PC-3 (cell line): Measurements from ENCODE around the gene NLGN1. TPM values are rescaled to one million over a fixed set of nuclear protein-coding genes. Genes with fewer than 3 reads are reported as not detected.

ENCODE experiments used
- ATAC-seq: fragments of 200-7000 bp; cut with Tn5 transposase; 2 replicates; pipeline ENCODE4 v1.9.1; 2020; ENCODE audit warnings: mild to moderate bottlenecking, moderate library complexity
- BruUV-seq: library from RNA; stranded (reverse); fragments of 400-500 nt; replicated peaks from 2 replicates; lab custom pipeline; 2021; lab: Mats Ljungman, UMichigan
- CTCF ChIA-PET: fragments of 300-600 bp; sonication (Branson Sonifier 250); formaldehyde crosslinking; loops from one replicate; lab custom pipeline; 2022; ENCODE audit warnings: antibody characterized with exemption; lab: Charles Lee
- POLR2A ChIA-PET: fragments of 300-600 bp; sonication (Branson Sonifier 250); formaldehyde crosslinking; loops from one replicate; lab custom pipeline; 2022; ENCODE audit warnings: antibody characterized with exemption; ENCODE audit not compliant: unreplicated experiment; lab: Charles Lee
- DNase-seq: peaks from one replicate; pipeline ENCODE4 v3.0.0-alpha.2; 2015
- H2AFZ ChIP-seq: fragments of 300-600 bp; sonication (generic); 2 replicates; pipeline ENCODE4 v1.6.0; 2016; ENCODE audit warnings: antibody characterized with exemption, low read length
- H3F3A ChIP-seq: fragments of 300-600 bp; sonication (generic); one replicate; pipeline ENCODE4 v1.6.0; 2017; ENCODE audit warnings: antibody characterized with exemption, low read length, control low read depth, mild to moderate bottlenecking; ENCODE audit not compliant: unreplicated experiment
- H3K27ac ChIP-seq: fragments of 300-600 bp; sonication (generic); 2 replicates; pipeline ENCODE4 v1.5.1; 2016; ENCODE audit warnings: mild to moderate bottlenecking, low read length
- H3K27me3 ChIP-seq: fragments of 300-600 bp; sonication (generic); 2 replicates; pipeline ENCODE4 v1.6.1; 2016; ENCODE audit warnings: low read length, mixed read lengths
- H3K36me3 ChIP-seq: fragments of 300-600 bp; sonication (generic); 2 replicates; pipeline ENCODE4 v1.6.1; 2016; ENCODE audit warnings: low read depth, mixed run types, low read length, mixed read lengths
- H3K4me1 ChIP-seq: fragments of 300-600 bp; sonication (generic); 2 replicates; pipeline ENCODE4 v1.5.1; 2016; ENCODE audit warnings: low read length; ENCODE audit not compliant: insufficient read depth
- H3K4me2 ChIP-seq: fragments of 300-600 bp; sonication (generic); 2 replicates; pipeline ENCODE4 v1.6.0; 2016; ENCODE audit warnings: low read length
- H3K4me3 ChIP-seq: fragments of 300-600 bp; sonication (generic); 2 replicates; pipeline ENCODE4 v1.5.1; 2016; ENCODE audit warnings: mild to moderate bottlenecking, low read length, mixed read lengths
- H3K79me2 ChIP-seq: fragments of 300-600 bp; sonication (generic); 2 replicates; pipeline ENCODE4 v1.6.1; 2017; ENCODE audit warnings: low read length, mixed read lengths
- H3K9ac ChIP-seq: fragments of 300-600 bp; sonication (generic); 2 replicates; pipeline ENCODE4 v1.6.0; 2016; ENCODE audit warnings: mild to moderate bottlenecking, low read length
- H3K9me2 ChIP-seq: fragments of 300-600 bp; sonication (generic); replicated peaks from 2 replicates; pipeline ENCODE4 v1.6.1; 2016; ENCODE audit warnings: mixed run types, low read length, mixed read lengths
- H3K9me3 ChIP-seq: fragments of 300-600 bp; sonication (generic); 2 replicates; pipeline ENCODE4 v1.6.1; 2016; ENCODE audit warnings: low read length, mixed read lengths
- H4K20me1 ChIP-seq: fragments of 300-600 bp; sonication (generic); 2 replicates; pipeline ENCODE4 v1.6.1; 2016; ENCODE audit warnings: low read length, mixed read lengths
- CTCF ChIP-seq: fragments of 300-600 bp; sonication (generic); conservative IDR thresholded peaks from 2 replicates; pipeline ENCODE4 v1.5.1; 2017; ENCODE audit warnings: antibody characterized with exemption, low read depth, mild to moderate bottlenecking, low read length
- EZH2 ChIP-seq: fragments of 300-600 bp; sonication (generic); IDR thresholded peaks from one replicate; pipeline ENCODE4 v1.6.1; 2017; ENCODE audit warnings: antibody characterized with exemption, mild to moderate bottlenecking, low read length; ENCODE audit not compliant: unreplicated experiment
- EZH2phosphoT487 ChIP-seq: fragments of 300-600 bp; sonication (generic); IDR thresholded peaks from 2 replicates; pipeline ENCODE4 v1.6.1; 2018; ENCODE audit warnings: mild to moderate bottlenecking, antibody characterized with exemption, low read length, borderline replicate concordance
- intact Hi-C: fragments of 100-400 bp; cut with micrococcal nuclease; formaldehyde crosslinking; loops from 2 replicates; pipeline ENCODE4 v1.9.0; 2023
- total RNA-seq: library from RNA; depleted of rRNA; stranded (reverse); fragments of >200 nt; gene quantifications from 2 replicates; pipeline ENCODE4 v1.2.3, GENCODE V29; 2014

The NLGN1 gene
- total RNA-seq, 1 experiment from 2014 or later = 0.77 TPM

GRCh38 chr3:174153871-174154270 is 756.3 kb downstream of the NLGN1 start:
- Histone ChIP-seq H4K20me1 (no peaks in the 10 kb centered on the region), H3K79me2 (no peaks in the 10 kb centered on the region), H3K9me2 (no peaks in the 10 kb centered on the region), H3F3A (no peaks in the 10 kb centered on the region), H3K27ac (no peak overlapping the region), H3K36me3 (no peaks in the 10 kb centered on the region), H3K4me1 (peaks cover 7% of the 10 kb centered on the region), H3K9me3 (no peaks in the 10 kb centered on the region), H3K4me2 (no peak overlapping the region), H2AFZ (no peak overlapping the region), H3K9ac (no peak overlapping the region), H3K4me3 (no peak overlapping the region), H3K27me3 (no peaks in the 10 kb centered on the region)
- no TSS peak for BruUV-seq
- DNase-seq = peak; percentile 74
- TF ChIP-seq EZH2phosphoT487 = no peak
- TF ChIP-seq CTCF = no peak
- TF ChIP-seq EZH2 = no peak
- CTCF ChIA-PET = no interaction called here
- intact Hi-C loops = loop anchor here (2.0 to 5.0 kb wide), 2 partner anchors 45 to 288 kb away; no protein-coding TSS in a partner anchor
- peak; percentile 85 for ATAC-seq
- POLR2A ChIA-PET = no interaction called here

- Histone ChIP-seq H2AFZ (no peak overlapping the region), H3K27me3 (no peaks in the 10 kb centered on the region), H3K4me2 (no peak overlapping the region), H3F3A (no peaks in the 10 kb centered on the region), H3K36me3 (no peaks in the 10 kb centered on the region), H3K79me2 (no peaks in the 10 kb centered on the region), H3K9ac (no peak overlapping the region), H3K9me2 (no peaks in the 10 kb centered on the region), H3K9me3 (no peaks in the 10 kb centered on the region), H3K4me1 (peaks cover 7% of the 10 kb centered on the region), H3K4me3 (no peak overlapping the region), H3K27ac (no peak overlapping the region), H4K20me1 (no peaks in the 10 kb centered on the region)
- DNase-seq = no peak
- TF ChIP-seq EZH2 (no peak), CTCF (no peak), EZH2phosphoT487 (no peak)
- POLR2A ChIA-PET = no interaction called here
- intact Hi-C loops = no loop called here
- BruUV-seq = no TSS peak
- ATAC-seq = no peak
- CTCF ChIA-PET = no interaction called here
Measured at GRCh38 chr3:174156200-174156599, 758.7 kb downstream of the NLGN1 start.

GRCh38 chr3:174158674-174159073 is 761.1 kb downstream of the NLGN1 start:
- no peak for DNase-seq
- no peak overlapping the region for H3K27ac ChIP-seq
- no peak overlapping the region for H2AFZ ChIP-seq
- ChIA-PET CTCF (no interaction called here), POLR2A (no interaction called here)
- ATAC-seq = no peak
- no peaks in the 10 kb centered on the region for H3F3A ChIP-seq
- no peaks in the 10 kb centered on the region for H3K36me3 ChIP-seq
- H3K27me3 ChIP-seq = no peaks in the 10 kb centered on the region
- BruUV-seq = no TSS peak
- H3K4me1 ChIP-seq = peaks cover 5% of the 10 kb centered on the region
- TF ChIP-seq EZH2phosphoT487 (no peak), EZH2 (no peak), CTCF (no peak)
- no peaks in the 10 kb centered on the region for H3K9me2 ChIP-seq
- H3K9ac ChIP-seq = no peak overlapping the region
- intact Hi-C loops = no loop called here
- no peaks in the 10 kb centered on the region for H4K20me1 ChIP-seq
- no peaks in the 10 kb centered on the region for H3K79me2 ChIP-seq
- H3K4me2 ChIP-seq = no peak overlapping the region
- no peak overlapping the region for H3K4me3 ChIP-seq
- H3K9me3 ChIP-seq = no peaks in the 10 kb centered on the region
